Omental fat pad (tissue), 4 donors: ENCODE data around the gene SMARCC1. TPM values are rescaled to one million over a fixed set of nuclear protein-coding genes. Genes with fewer than 3 reads are reported as not detected.
A peak's percentile ranks its signal among the peaks of the same experiment; 100 is the strongest.
"Not testable (repeated sequence)": the region's sequence is repeated elsewhere in the genome, so short reads cannot be mapped to it uniquely, and the experiment has no call there.

ENCODE experiments used
- ATAC-seq: fragments of 150-250 bp; one replicate; pipeline ENCODE4 v1.9.1; 2016; ENCODE audit warnings: mild to moderate bottlenecking, moderate library complexity; ENCODE audit not compliant: low FRiP score
- DNase-seq: peaks from one replicate; pipeline ENCODE4 v3.0.0-alpha.2; 2019; ENCODE audit warnings: low spot score
- CTCF ChIP-seq, 3 donors: fragments of 450-650 bp; IDR thresholded peaks; one replicate each; pipeline ENCODE4 v1.5.1; 2016 to 2017; ENCODE audit warnings: antibody characterized with exemption in 3 of 3, mild to moderate bottlenecking in 3 of 3, moderate library complexity in 2 of 3
- total RNA-seq, 4 donors: library from RNA; depleted of rRNA; stranded (reverse); fragments of >200 nt; gene quantifications; one replicate each; pipeline ENCODE4 v1.1.0, GENCODE V29; 2016

SMARCC1 gene
- total RNA-seq, 4 donors from 2014 or later: 21.3 to 43.4 (median 32.2) TPM

DNA sequence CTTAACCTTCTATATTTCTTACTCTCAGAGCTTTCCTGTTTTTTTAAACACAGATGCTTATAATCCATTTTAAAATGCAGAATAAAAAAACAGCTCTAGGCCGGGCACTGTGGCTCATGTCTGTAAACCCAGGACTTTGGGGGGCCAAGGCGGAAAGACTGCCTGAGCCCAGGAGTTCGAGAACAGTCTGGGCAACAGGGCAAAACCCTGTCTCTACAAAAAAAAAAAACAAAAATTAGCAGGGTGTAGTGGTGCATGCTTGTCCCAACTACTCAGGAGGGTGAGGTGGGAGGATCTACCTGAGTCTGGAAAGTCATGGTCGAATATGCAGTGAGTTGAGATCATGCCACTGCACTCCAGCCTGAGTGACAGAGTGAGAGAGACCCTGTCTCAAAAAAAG, 15.5 kb downstream of the SMARCC1 start:
- no peak for TF ChIP-seq CTCF (IDR thresholded peaks at IDR 0.05)
- no peak for ATAC-seq
- DNase-seq: no peak

DNA sequence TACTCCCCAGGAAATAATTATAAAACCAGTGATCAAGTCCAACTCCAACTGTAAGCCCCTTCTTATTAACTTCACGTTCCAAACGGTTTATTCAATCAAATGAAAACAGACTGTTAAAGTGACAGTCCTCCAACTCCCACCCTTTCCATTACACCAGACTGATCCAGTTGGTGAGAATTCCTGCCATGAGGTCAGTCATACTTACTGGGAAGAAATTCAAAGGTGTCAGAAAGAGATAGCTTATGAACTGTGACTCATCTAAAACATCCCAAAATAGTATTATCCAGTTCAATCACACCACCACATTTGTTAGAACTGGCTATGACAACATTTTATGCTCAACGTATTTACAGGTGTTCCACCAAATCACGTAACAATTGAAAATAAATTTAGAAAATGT, 19.5 kb downstream of the SMARCC1 start:
- peak; percentile 95 for ATAC-seq
- TF ChIP-seq CTCF (IDR thresholded peaks at IDR 0.05): no peak
- no peak for DNase-seq

GRCh38 chr3:47761046-47761445, 20.6 kb downstream of the SMARCC1 start:
- ATAC-seq (no peak), DNase-seq (no peak)
- TF ChIP-seq CTCF (IDR thresholded peaks at IDR 0.05): no peak

DNA sequence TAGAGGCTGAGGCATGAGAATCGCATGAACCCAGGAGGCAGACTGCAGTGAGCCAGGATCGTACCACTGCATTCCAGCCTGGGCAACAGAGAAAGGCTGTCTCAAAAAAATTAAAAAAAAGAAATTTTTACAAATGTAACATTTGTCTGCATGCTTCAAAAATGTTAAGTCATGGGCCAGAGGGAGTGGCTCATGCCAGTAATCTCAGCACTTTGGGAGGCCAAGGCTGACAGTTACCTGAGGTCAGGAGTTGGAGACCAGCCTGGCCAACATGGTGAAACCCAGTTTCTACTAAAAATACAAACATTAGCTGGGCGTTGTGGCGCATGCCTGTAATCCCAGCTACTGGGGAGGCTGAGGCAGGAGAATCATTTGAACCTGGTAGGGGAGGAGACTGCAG, 21.5 kb downstream of the SMARCC1 start:
- not testable (repeated sequence) for DNase-seq
- ATAC-seq: peak; percentile 11

DNA sequence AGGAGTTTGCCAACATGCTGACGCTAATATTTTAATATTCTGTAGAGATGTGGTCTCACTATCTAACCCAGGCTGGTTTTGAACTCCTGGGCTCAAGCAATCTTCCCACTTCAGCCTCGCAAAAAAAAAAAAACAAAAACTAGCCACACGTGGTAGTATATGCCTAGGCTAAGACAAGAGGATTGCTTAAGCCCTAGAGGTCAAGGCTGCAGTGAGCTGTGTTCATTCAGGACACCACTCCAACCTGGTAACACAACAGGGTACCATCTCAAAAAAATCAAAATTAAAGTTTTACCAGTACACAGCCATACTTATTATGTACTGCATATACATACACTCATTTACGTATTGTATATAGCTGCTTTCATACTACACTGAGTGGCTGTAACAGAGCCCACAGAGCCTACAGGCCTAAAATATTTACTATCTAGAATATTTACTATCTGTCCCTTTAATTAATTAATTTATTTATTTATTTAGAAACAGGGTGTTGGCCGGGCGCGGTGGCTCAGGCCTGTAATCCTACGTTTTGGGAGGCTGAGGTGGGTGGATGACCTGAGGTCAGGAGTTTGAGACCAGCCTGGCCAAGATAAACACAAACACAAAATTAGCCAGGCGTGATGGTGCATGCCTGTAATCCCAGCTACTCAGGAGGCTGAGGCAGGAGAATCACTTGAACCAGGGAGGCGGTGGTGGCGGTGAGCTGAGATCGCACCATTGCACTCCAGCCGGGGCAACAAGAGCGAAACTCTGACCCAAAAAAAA, 23.2 kb downstream of the SMARCC1 start:
- no peak for TF ChIP-seq CTCF (IDR thresholded peaks at IDR 0.05)
- no peak for ATAC-seq
- no peak for DNase-seq

- ATAC-seq (no peak), DNase-seq (no peak)
- no peak for TF ChIP-seq CTCF (IDR thresholded peaks at IDR 0.05)
Observed at GRCh38 chr3:47752716-47753115, 29.0 kb downstream of the SMARCC1 start.

DNA sequence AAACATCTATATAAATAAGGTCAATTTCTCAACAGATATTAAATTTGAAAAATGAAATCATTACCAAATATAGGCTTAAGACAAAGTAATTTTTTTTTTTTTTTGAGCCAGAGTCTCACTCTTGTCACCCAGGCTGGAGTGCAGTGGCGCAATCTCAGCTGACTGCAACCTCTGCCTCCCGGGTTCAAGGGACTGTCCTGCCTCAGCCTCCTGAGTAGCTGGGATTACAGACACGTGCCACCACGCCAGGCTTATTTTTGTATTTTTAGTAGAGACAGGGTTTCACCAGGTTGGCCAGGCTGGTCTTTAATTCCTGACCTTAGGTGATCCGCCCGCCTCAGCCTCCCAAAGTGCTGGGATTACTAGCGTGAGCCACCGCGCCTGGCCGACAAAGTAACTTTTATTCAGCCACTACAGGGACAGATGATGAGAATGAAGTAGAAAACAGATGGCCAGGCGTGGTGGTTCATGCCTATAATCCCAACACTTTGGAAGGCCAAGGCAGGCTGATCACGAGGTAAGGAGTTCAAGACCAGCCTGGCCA, 30.8 kb downstream of the SMARCC1 start:
- ATAC-seq, DNase-seq: not testable (repeated sequence)

DNA sequence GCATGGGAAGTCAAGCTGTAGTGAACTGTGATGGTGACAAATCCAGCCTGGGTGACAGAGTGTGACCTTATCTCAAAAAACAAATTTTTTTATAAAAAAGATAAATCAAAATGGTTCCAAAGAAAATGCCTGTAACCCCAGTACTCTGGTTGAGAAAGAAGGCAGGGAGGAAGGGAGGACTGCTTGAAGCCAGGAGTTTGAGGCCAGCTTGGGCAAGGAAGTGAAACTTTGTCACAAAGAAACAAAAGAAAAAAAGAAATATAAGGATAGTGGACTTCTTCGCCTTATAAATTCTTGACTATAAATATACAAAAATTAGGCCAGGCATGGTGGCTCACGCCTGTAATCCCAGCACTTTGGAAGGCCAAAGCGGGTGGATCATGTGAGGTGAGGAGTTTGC, 34.1 kb downstream of the SMARCC1 start:
- DNase-seq: no peak
- TF ChIP-seq CTCF (IDR thresholded peaks at IDR 0.05): no peak
- no peak for ATAC-seq
